Stomach smooth muscle (tissue), 2 donors: Measurements from ENCODE around the gene TPX2.

Experiments
- H3K27ac ChIP-seq: one replicate; pipeline ENCODE4 v1.7.0; 2013; ENCODE audit warnings: mild to moderate bottlenecking, low read length, inconsistent platforms
- H3K27me3 ChIP-seq, 2 donors: one replicate each; pipeline ENCODE4 v1.7.0; 2013; ENCODE audit warnings: low read length in 2 of 2; ENCODE audit not compliant: insufficient read depth in 2 of 2, control insufficient read depth in 1 of 2
- H3K36me3 ChIP-seq, 2 donors: one replicate each; pipeline ENCODE4 v1.7.0; 2013; ENCODE audit warnings: low read length in 2 of 2; ENCODE audit not compliant: control insufficient read depth in 2 of 2, insufficient read depth in 2 of 2
- H3K4me1 ChIP-seq: one replicate; pipeline ENCODE4 v1.7.0; 2013; ENCODE audit warnings: low read length; ENCODE audit not compliant: control insufficient read depth, insufficient read depth
- H3K4me3 ChIP-seq, 2 donors: one replicate each; pipeline ENCODE4 v1.7.0; 2013; ENCODE audit warnings: low read length in 2 of 2
- H3K9ac ChIP-seq, 2 donors: one replicate each; pipeline ENCODE4 v1.7.0; 2013; ENCODE audit warnings: low read length in 2 of 2, mild to moderate bottlenecking in 1 of 2
- H3K9me3 ChIP-seq, 2 donors: one replicate each; pipeline ENCODE4 v1.7.0; 2013; ENCODE audit warnings: low read length in 2 of 2; ENCODE audit not compliant: control insufficient read depth in 2 of 2
- donor health status: healthy.
- donor health status: Pancreatic carcinoma.

Gene TPX2

DNA sequence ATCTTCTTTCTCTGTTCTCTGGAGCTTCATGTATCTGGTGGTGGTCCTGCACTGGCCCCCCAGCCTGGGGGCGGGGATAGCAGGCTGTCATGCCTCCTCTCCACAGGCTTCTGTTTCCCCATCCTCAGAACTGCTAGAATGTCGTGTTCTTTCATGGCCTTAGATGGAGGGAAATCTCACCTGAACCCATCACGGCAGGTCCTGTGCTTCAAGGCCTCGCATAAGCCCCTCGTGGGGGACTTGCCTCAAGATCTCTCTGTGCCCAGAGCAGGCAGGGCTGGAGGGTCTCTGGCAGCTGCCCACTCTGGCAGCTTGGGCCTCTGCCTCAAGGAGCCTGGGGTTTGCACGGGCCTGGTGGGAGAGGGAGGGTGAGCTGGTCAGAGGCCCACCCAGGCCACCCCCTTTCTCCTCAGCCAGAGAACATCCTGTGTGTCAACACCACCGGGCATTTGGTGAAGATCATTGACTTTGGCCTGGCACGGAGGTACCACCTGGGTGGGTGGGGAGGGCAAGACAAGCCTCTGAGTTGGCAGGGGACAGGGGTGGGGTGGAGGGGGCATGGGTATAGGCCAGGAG lies 91.4 kb downstream of the TPX2 start:
- Histone ChIP-seq H3K4me1 (peaks cover 5% of the 10 kb centered on the region), H3K4me3 (no peak overlapping the region), H3K9me3 (no peaks in the 10 kb centered on the region), H3K36me3 (no peaks in the 10 kb centered on the region), H3K27me3 (peaks cover 0 to 3% of the 10 kb centered on the region in 2 donors), H3K9ac (no peak overlapping the region), H3K27ac (no peak overlapping the region)

DNA sequence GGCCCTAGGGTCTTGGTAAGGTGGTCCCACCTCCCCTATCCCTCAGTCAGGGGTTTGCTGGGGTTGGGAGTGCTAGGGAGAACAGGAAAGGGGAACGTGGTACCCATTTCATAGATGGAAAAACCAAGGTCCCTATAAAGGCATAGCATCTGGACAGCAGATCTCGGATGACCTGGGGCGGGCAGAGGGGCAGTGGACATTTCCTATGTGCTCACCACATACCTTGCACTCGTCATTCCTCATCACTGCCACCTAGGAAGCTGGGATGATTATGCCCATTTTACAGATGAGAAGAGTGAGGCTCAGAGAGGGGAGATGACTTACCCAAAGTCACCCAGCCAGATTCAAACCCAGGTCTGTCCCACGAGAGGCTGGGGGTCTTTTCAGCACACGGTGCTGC lies 92.1 kb downstream of the TPX2 start:
- no peak overlapping the region for H3K27ac ChIP-seq
- H3K36me3 ChIP-seq: no peaks in the 10 kb centered on the region
- no peak overlapping the region for H3K9ac ChIP-seq
- no peaks in the 10 kb centered on the region for H3K27me3 ChIP-seq
- H3K9me3 ChIP-seq: no peaks in the 10 kb centered on the region
- H3K4me3 ChIP-seq: no peak overlapping the region
- peaks cover 12% of the 10 kb centered on the region for H3K4me1 ChIP-seq

DNA sequence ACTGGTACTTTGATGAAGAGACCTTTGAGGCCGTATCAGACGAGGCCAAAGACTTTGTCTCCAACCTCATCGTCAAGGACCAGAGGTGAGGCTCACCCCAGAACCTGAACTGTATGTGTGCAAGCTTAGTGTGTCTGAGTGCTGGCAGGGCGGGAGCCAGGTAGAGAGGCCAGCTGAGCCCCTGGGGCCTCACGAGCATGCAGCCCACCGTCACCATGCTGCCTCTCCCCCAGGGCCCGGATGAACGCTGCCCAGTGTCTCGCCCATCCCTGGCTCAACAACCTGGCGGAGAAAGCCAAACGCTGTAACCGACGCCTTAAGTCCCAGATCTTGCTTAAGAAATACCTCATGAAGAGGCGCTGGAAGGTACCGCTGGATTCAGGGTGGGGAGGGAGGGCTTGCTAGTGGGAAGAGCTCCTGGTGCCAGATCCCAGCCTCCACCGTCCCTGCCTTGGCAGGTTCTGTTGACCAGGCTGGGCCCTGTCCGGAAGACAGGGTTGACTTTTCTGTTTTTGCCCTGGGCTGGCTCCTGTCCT lies 92.7 kb downstream of the TPX2 start:
- H3K27me3 ChIP-seq: no peaks in the 10 kb centered on the region
- no peaks in the 10 kb centered on the region for H3K36me3 ChIP-seq
- no peak overlapping the region for H3K4me3 ChIP-seq
- H3K4me1 ChIP-seq: peaks cover 16% of the 10 kb centered on the region
- no peak overlapping the region for H3K9ac ChIP-seq
- no peaks in the 10 kb centered on the region for H3K9me3 ChIP-seq
- no peak overlapping the region for H3K27ac ChIP-seq

DNA sequence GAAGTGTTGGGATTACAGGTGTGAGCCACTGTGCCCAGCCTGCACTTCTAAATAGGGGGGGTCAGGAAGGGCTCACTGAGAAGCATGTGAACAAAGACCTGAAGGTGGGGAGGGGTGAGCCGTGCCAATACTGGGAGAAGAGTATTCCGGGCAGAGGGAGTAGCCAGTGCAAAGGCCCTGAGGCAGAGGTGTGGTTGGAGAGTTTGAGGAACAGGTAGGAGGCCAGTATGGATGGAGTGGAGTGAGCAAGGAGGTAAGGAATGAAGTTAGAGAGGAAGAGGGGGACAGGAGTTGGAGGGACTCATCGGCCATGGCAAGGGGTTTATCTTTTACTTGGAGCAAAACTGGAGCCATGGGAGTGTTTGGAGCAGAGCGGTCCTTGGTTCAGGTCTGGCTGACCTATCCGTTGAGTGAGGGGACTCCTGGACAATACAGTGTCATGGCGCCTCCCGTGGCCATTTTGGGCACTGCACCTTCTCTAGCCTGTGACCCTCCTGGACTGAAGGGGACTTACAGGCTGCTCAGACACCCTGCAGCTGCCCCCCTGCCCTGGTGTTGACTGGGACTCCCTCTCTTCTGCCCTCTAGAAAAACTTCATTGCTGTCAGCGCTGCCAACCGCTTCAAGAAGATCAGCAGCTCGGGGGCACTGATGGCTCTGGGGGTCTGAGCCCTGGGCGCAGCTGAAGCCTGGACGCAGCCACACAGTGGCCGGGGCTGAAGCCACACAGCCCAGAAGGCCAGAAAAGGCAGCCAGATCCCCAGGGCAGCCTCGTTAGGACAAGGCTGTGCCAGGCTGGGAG lies 94.2 kb downstream of the TPX2 start:
- Histone ChIP-seq H3K27ac (no peak overlapping the region), H3K4me1 (peaks cover 23% of the 10 kb centered on the region), H3K9ac (no peak overlapping the region), H3K27me3 (no peaks in the 10 kb centered on the region), H3K4me3 (no peak overlapping the region), H3K9me3 (no peaks in the 10 kb centered on the region), H3K36me3 (no peaks in the 10 kb centered on the region)

DNA sequence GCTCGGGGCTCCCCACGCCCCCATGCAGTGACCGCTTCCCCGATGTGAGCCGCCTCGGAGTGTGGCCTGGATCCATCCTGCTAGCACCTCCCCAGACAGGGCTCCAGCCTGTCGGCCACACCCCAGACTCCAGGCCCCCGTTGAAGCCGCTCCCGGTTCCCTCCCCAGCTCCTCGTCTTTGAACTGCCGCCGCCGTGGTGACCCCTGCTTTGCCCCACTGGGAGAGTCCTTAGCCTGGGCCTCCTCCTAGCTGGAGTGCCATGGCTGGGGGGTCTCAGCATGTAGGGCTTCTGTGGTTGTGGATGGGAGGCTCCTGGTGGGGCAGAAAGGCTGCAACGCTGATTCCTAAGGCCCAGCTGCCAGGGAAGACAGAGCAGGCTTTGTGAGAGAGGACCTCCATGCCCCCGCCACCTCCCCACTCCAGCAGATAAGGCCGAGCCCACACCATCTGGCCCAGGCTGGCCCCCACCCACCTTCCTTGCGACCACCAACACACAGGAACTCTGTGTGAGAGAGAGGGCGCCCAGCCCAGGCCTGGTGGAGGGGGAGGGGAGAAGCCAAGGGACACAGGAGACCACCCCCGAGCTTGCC lies 94.9 kb downstream of the TPX2 start:
- Histone ChIP-seq H3K9me3 (no peaks in the 10 kb centered on the region), H3K36me3 (no peaks in the 10 kb centered on the region), H3K4me3 (no peak overlapping the region), H3K27me3 (no peaks in the 10 kb centered on the region), H3K4me1 (peaks cover 23% of the 10 kb centered on the region), H3K27ac (no peak overlapping the region), H3K9ac (no peak overlapping the region)

DNA sequence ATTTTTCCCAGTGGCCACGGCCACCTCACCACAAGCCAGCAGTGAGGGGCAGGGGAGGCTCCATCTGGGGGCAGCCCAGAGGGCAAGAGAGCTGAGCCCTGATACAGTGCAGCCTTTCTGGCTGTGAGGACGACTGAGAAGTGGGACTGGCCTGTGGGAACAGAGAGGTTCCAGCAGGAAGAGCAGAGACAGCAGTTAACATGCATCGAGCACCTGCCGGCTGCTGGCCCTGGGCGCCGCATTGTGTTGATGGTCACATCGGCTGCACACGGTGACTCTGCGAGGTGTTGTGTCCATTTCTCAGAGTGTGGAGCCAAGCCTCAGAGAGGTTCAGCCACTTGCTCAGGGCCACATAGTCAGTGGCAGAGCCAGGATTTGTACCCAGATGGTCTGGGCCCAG lies 96.5 kb downstream of the TPX2 start:
- H3K9ac ChIP-seq: no peak overlapping the region
- H3K4me1 ChIP-seq: peaks cover 23% of the 10 kb centered on the region
- H3K4me3 ChIP-seq: peak overlapping the region in 1 of 2 donors; percentile 15
- H3K27ac ChIP-seq: peak overlapping the region; percentile 6
- H3K36me3 ChIP-seq: no peaks in the 10 kb centered on the region
- H3K9me3 ChIP-seq: no peaks in the 10 kb centered on the region
- H3K27me3 ChIP-seq: no peaks in the 10 kb centered on the region

DNA sequence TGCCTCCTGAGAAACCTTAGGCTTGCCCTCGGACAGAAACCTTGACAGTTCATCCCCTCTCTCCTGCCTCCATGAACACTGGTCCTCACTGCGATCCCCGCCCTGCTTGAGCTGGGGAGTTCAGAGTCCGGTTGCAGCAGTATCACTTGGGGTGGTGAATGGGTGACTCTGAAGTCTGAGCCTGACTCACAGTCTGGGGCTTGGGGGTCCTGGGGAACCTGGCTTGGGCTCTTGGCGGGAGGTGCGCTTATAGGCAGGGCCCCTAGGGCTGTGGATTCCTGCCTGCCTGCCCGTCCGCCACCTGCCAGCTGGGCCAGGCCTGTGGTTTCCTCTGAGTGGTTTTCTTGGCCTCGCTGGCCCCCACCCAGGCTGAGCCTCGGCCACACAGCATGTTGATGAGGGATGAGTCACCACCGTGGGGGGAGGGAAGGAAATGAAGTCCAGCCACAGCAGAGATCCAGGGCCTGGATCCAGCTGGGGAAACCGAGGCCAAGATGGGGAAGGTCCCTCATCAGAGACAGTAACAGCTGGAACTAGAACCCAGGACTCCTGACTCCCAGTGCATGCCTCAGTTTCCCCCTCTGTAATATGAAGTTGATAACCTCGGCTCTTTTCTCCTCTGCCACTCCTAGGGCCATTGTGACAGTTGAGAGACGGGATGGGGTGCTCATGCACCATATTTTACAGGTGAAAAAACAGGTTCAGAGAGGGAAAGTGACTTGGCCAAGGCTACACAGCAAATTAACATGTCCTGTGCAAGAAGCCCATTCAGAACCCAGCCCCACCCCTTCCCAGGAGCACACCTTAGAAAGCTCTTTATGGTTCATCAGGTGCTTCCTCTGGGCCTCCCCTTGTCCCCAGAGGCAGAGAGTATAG lies 97.1 kb downstream of the TPX2 start:
- peak overlapping the region in 1 of 2 donors; percentile 15 for H3K4me3 ChIP-seq
- no peaks in the 10 kb centered on the region for H3K36me3 ChIP-seq
- H3K4me1 ChIP-seq: peaks cover 27% of the 10 kb centered on the region
- H3K9ac ChIP-seq: peak overlapping the region in 1 of 2 donors; percentile 21
- peak overlapping the region; percentile 6 for H3K27ac ChIP-seq
- no peaks in the 10 kb centered on the region for H3K27me3 ChIP-seq
- H3K9me3 ChIP-seq: no peaks in the 10 kb centered on the region

DNA sequence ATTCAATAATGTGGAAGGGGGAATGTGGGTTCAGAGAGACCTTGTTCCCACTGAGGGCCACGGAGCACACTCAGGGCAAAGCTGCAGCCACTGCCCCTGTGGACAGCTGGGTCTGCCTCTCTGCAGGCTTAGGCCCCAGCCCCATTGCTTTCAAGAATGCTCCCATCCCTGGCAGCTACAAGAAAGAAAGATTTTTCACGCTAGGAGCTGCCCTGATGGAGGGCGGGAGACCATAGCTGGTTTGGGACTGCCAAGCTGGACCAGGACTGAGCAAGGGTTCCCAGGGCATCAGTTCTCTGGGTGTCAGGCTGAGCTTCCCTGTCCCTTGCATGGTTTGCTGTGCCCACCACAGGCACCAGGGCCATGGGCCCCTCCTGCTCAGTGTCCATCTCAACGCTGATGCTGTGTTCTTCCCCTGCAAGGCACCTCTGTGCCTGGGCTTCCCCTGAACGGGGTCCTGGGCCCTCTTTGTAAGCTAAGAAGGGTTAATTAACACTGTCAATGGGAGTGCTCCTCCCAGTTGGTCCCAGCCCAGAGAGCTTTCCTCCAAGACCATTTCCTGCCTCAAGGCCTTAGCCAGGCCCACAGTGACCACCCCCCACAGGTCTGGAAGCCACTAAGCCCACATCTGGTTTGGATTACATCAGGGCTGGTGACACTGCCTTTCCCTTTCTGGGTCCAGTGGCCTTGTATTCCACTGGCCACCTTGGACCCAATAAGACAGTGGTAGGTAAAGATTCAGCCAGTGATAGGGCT lies 97.9 kb downstream of the TPX2 start:
- no peaks in the 10 kb centered on the region for H3K9me3 ChIP-seq
- no peaks in the 10 kb centered on the region for H3K27me3 ChIP-seq
- no peaks in the 10 kb centered on the region for H3K36me3 ChIP-seq
- H3K9ac ChIP-seq: no peak overlapping the region
- H3K4me3 ChIP-seq: no peak overlapping the region
- H3K4me1 ChIP-seq: peaks cover 33% of the 10 kb centered on the region
- no peak overlapping the region for H3K27ac ChIP-seq

DNA sequence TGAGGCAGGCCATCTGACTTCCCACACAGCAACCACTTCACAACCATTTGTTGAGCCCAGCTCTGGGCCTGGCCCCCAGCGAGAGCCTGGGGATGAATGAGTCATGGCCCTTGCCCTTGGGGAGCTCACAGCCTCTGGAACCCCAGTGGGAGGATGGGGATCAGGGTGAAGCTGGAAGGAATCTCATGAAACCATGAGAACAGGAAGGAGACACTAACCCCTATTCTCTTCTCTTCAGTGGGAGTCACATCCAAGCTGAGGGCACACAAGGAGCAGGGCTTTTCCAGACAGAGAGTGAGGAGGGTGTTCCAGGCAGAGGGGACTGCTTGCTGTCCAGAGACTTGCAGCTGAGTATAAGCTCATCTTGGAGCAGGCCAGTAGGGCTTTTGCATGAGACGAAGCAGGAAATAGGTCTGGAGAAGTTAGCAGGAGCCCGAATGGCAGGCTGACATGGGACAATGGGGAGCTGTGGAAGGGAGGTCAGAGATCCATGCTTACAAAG lies 98.9 kb downstream of the TPX2 start:
- Histone ChIP-seq H3K36me3 (no peaks in the 10 kb centered on the region), H3K4me1 (peaks cover 37% of the 10 kb centered on the region), H3K9me3 (no peaks in the 10 kb centered on the region), H3K4me3 (no peak overlapping the region), H3K27me3 (no peaks in the 10 kb centered on the region), H3K9ac (no peak overlapping the region), H3K27ac (no peak overlapping the region)
